ENCODE data around the gene INTS11.

DNA sequence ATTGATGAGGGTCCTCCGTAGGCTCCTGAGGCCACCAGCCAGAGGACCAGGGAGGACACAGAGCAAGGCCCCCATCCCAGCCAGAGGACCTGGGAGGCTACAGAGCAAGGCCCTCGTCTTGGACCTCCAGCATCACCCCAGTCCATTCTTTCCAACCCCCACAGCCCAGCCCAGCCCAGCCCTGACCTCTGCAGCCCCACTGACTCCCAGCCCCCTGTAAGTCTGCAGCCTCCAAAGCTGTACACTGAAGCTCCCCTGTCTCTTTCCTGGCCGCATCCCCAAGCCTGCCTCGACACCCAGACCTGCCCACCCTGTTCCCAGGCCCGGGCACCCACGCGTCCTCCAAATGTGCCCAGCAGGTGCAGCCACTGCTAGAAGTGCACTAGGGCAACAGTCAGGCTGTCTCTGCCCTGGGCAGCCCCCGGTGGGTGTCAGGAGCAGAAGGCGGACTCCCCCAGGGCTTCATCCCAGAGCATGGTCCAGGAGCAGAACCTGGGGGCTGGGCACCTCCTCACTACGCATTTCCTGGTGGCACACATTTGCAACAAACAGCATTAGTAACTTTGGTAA lies 22.7 kb upstream of the INTS11 start:
- TF ChIP-seq, protein P1, sequence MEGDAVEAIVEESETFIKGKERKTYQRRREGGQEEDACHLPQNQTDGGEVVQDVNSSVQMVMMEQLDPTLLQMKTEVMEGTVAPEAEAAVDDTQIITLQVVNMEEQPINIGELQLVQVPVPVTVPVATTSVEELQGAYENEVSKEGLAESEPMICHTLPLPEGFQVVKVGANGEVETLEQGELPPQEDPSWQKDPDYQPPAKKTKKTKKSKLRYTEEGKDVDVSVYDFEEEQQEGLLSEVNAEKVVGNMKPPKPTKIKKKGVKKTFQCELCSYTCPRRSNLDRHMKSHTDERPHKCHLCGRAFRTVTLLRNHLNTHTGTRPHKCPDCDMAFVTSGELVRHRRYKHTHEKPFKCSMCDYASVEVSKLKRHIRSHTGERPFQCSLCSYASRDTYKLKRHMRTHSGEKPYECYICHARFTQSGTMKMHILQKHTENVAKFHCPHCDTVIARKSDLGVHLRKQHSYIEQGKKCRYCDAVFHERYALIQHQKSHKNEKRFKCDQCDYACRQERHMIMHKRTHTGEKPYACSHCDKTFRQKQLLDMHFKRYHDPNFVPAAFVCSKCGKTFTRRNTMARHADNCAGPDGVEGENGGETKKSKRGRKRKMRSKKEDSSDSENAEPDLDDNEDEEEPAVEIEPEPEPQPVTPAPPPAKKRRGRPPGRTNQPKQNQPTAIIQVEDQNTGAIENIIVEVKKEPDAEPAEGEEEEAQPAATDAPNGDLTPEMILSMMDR (IDR thresholded peaks at IDR 0.05) = no peak
- no peak for TF ChIP-seq POLR2A (IDR thresholded peaks at IDR 0.05)
